ENCODE data around the gene CACNA1I. TPM values are rescaled to one million over a fixed set of nuclear protein-coding genes. Genes with fewer than 3 reads are reported as not detected.

CACNA1I gene
- total and polyA plus RNA-seq, 2 donors (not counting 3 experiments of a cell fraction or from before 2014, with no cell fraction given): not detected

- dilution Hi-C loops (cut with MboI; ENCODE audit: extremely low pct_ligation_motif_present, low sequenced_read_pairs): no loop called here
- H4K20me1 ChIP-seq (replicated peaks; ENCODE audit: control insufficient read depth, extremely low read depth, insufficient read depth, low read length): no peaks in the 10 kb centered on the region
- no peak for DNase-seq (ENCODE audit: low read depth, low spot score)
- H3K27ac ChIP-seq (ENCODE audit: insufficient read depth, low read depth, low read length): no peak overlapping the region
- FAIRE-seq: no peak
- H3K9me3 ChIP-seq (replicated peaks; ENCODE audit: control insufficient read depth, insufficient read depth, low read length): no peaks in the 10 kb centered on the region
- H2AFZ ChIP-seq (ENCODE audit: low read depth, low read length): no peak overlapping the region
- H3K9me1 ChIP-seq (replicated peaks; ENCODE audit: control insufficient read depth, extremely low read depth, insufficient read depth, low read length): no peaks in the 10 kb centered on the region
- no peak overlapping the region for H3K9ac ChIP-seq (replicated peaks; ENCODE audit: extremely low read depth, insufficient read depth, low read length)
- H3K4me2 ChIP-seq (ENCODE audit: insufficient read depth, low read length): no peak overlapping the region
- no peaks in the 10 kb centered on the region for H3K36me3 ChIP-seq (ENCODE audit: control insufficient read depth in 2 of 2, extremely low read depth in 1 of 2, insufficient read depth in 2 of 2, low read length in 2 of 2)
- no peaks in the 10 kb centered on the region for H3K27me3 ChIP-seq (ENCODE audit: control insufficient read depth in 2 of 2, insufficient read depth in 2 of 2, low read length in 2 of 2)
- intact Hi-C loops (cut with micrococcal nuclease): no loop called here
- BruUV-seq (replicated peaks): no TSS peak
- no peaks in the 10 kb centered on the region for H3K79me2 ChIP-seq (ENCODE audit: control insufficient read depth, insufficient read depth, low read length)
- ChIA-PET POLR2A (no interaction called here), CTCF (no interaction called here)
- H3K4me3 ChIP-seq (replicated peaks in 1 of 3; ENCODE audit: insufficient read depth in 1 of 3, low read depth in 1 of 3, low read length in 3 of 3): no peak overlapping the region
- no peaks in the 10 kb centered on the region for H3K4me1 ChIP-seq (ENCODE audit: control insufficient read depth, extremely low read depth, insufficient read depth, low read length)
- no peak for TF ChIP-seq FOS (IDR thresholded peaks at IDR 0.05; ENCODE audit: borderline replicate concordance, insufficient read depth, low read length)
- no peak for TF ChIP-seq EZH2 (IDR thresholded peaks at IDR 0.05; ENCODE audit: borderline replicate concordance, low read depth, low read length, severe bottlenecking)
- TF ChIP-seq JUN (IDR thresholded peaks at IDR 0.05; ENCODE audit: borderline replicate concordance, insufficient read depth, insufficient read length, low read depth): no peak
- TF ChIP-seq POLR2AphosphoS5 (IDR thresholded peaks at IDR 0.05; ENCODE audit: insufficient read depth, low read depth, low read length): no peak
- no peak for TF ChIP-seq MYC (IDR thresholded peaks at IDR 0.05; ENCODE audit: low read depth, low read length)
- TF ChIP-seq GATA2 (IDR thresholded peaks at IDR 0.05; ENCODE audit: insufficient read depth, insufficient read length, low read depth, low read length): no peak
- TF ChIP-seq CTCF (IDR thresholded peaks at IDR 0.05; ENCODE audit: extremely low read depth in 1 of 2, insufficient read depth in 1 of 2, low read depth in 1 of 2, low read length in 2 of 2): no peak
- no peak for TF ChIP-seq POLR2A (IDR thresholded peaks at IDR 0.05; ENCODE audit: low read depth, low read length)
- TF ChIP-seq MAX (IDR thresholded peaks at IDR 0.05; ENCODE audit: insufficient read depth, insufficient read length): no peak
These were observed 133.5 kb downstream of the CACNA1I start for GRCh38 chr22:39703928-39704639.
